ENCODE results near the gene TNNI2.

DNA sequence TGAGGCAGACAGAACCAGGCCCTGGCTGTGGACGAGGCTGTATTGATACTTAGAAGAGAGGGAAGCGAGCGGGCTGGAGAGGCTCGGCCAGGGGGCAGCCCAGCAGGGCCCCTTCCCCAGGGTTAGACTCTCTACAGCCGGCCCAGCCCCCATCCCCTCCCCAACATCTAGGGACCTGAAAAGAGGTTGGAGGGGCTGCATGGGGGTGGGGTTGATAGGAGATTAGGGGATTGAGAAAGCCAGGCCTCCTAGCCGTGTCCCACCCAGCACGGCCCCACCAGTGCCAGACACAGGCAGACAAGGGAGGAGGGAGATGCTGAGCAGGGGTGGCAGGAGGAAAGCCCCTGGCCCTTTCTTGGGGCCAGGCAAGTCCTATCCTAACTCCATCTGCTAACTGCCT, 19.8 kb downstream of the TNNI2 start:
- TF ChIP-seq EP300 (IDR thresholded peaks at IDR 0.05) = no peak
- TF ChIP-seq POLR2A (IDR thresholded peaks at IDR 0.05) = no peak
- TF ChIP-seq, protein P1, sequence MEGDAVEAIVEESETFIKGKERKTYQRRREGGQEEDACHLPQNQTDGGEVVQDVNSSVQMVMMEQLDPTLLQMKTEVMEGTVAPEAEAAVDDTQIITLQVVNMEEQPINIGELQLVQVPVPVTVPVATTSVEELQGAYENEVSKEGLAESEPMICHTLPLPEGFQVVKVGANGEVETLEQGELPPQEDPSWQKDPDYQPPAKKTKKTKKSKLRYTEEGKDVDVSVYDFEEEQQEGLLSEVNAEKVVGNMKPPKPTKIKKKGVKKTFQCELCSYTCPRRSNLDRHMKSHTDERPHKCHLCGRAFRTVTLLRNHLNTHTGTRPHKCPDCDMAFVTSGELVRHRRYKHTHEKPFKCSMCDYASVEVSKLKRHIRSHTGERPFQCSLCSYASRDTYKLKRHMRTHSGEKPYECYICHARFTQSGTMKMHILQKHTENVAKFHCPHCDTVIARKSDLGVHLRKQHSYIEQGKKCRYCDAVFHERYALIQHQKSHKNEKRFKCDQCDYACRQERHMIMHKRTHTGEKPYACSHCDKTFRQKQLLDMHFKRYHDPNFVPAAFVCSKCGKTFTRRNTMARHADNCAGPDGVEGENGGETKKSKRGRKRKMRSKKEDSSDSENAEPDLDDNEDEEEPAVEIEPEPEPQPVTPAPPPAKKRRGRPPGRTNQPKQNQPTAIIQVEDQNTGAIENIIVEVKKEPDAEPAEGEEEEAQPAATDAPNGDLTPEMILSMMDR (IDR thresholded peaks at IDR 0.05) = no peak
- no peak for TF ChIP-seq POLR2AphosphoS5 (IDR thresholded peaks at IDR 0.05)

Data from gastroesophageal sphincter (tissue), 3 donors.